ENCODE measurements around the gene CD99L2.

The CD99L2 gene

GRCh38 chrX:150781677-150782076 is 116.8 kb downstream of the CD99L2 start:
- no peak for DNase-seq (ENCODE audit: low read depth)

- DNase-seq (ENCODE audit: low read depth), result no peak
These were observed 119.1 kb downstream of the CD99L2 start for GRCh38 chrX:150779385-150779784.

GRCh38 chrX:150777328-150777992 is 121.0 kb downstream of the CD99L2 start:
- DNase-seq (ENCODE audit: low read depth), result no peak

- no peak for DNase-seq (ENCODE audit: low read depth)
These were observed 122.7 kb downstream of the CD99L2 start for GRCh38 chrX:150775569-150776350.

- no peak for DNase-seq (ENCODE audit: low read depth)
These were observed 123.5 kb downstream of the CD99L2 start for GRCh38 chrX:150774798-150775568.

GRCh38 chrX:150773634-150774033 is 124.8 kb downstream of the CD99L2 start:
- DNase-seq (ENCODE audit: low read depth), result no peak

- DNase-seq (ENCODE audit: low read depth), result no peak
These were observed 125.4 kb downstream of the CD99L2 start for GRCh38 chrX:150773117-150773516.

- DNase-seq (ENCODE audit: low read depth), result peak; percentile 38
These were observed 126.1 kb downstream of the CD99L2 start for GRCh38 chrX:150772150-150772970.

GRCh38 chrX:150771116-150771515 is 127.4 kb downstream of the CD99L2 start:
- DNase-seq (ENCODE audit: low read depth), result no peak

- no peak for DNase-seq (ENCODE audit: low read depth)
These were observed 127.8 kb downstream of the CD99L2 start for GRCh38 chrX:150770623-150771022.

GRCh38 chrX:150769408-150769807 is 129.1 kb downstream of the CD99L2 start:
- no peak for DNase-seq (ENCODE audit: low read depth)

GRCh38 chrX:150768580-150769190 is 129.8 kb downstream of the CD99L2 start:
- no peak for DNase-seq (ENCODE audit: low read depth)

- DNase-seq (ENCODE audit: low read depth), result no peak
These were observed 130.4 kb downstream of the CD99L2 start for GRCh38 chrX:150768132-150768485.

GRCh38 chrX:150767475-150768131 is 130.9 kb downstream of the CD99L2 start:
- peak; percentile 26 for DNase-seq (ENCODE audit: low read depth)

GRCh38 chrX:150767045-150767395 is 131.4 kb downstream of the CD99L2 start:
- no peak for DNase-seq (ENCODE audit: low read depth)

GRCh38 chrX:150766351-150767044 is 132.0 kb downstream of the CD99L2 start:
- DNase-seq (ENCODE audit: low read depth), result no peak

GRCh38 chrX:150765782-150766350 is 132.6 kb downstream of the CD99L2 start:
- DNase-seq (ENCODE audit: low read depth), result no peak

- no peak for DNase-seq (ENCODE audit: low read depth)
These were observed 133.2 kb downstream of the CD99L2 start for GRCh38 chrX:150765237-150765636.

- DNase-seq (ENCODE audit: low read depth), result no peak
These were observed 134.7 kb downstream of the CD99L2 start for GRCh38 chrX:150763810-150764209.

GRCh38 chrX:150763303-150763797 is 135.1 kb downstream of the CD99L2 start:
- DNase-seq (ENCODE audit: low read depth), result no peak

All from fibroblast of the conjunctiva (primary cell).